Right hindlimb (tissue), 1 donor: ENCODE data around the gene NAMPT.
"Not testable (repeated sequence)": the region's sequence is repeated elsewhere in the genome, so short reads cannot be mapped to it uniquely, and the experiment has no call there.

Experiments used
- DNase-seq: peaks from one replicate; pipeline ENCODE4 v3.0.0-alpha.2; 2018

Gene NAMPT

GRCh38 chr7:106298631-106299030, 13.8 kb upstream of the NAMPT start:
- not testable (repeated sequence) for DNase-seq

- not testable (repeated sequence) for DNase-seq
Observed at GRCh38 chr7:106298155-106298554, 13.4 kb upstream of the NAMPT start.

GRCh38 chr7:106294334-106294733, 9.6 kb upstream of the NAMPT start:
- no peak for DNase-seq

GRCh38 chr7:106291247-106291646, 6.5 kb upstream of the NAMPT start:
- no peak for DNase-seq

- no peak for DNase-seq
Observed at GRCh38 chr7:106290319-106290718, 5.5 kb upstream of the NAMPT start.

GRCh38 chr7:106289848-106290247, 5.1 kb upstream of the NAMPT start:
- no peak for DNase-seq

- DNase-seq = no peak
Observed at GRCh38 chr7:106288263-106288662, 3.5 kb upstream of the NAMPT start.

- no peak for DNase-seq
Observed at GRCh38 chr7:106287786-106288185, 3.0 kb upstream of the NAMPT start.

- no peak for DNase-seq
Observed at GRCh38 chr7:106285855-106286492, 1.2 kb upstream of the NAMPT start.

GRCh38 chr7:106285051-106285854, 470 bp upstream of the NAMPT start:
- peak; percentile 97 for DNase-seq

- DNase-seq = peak; percentile 66
Observed at GRCh38 chr7:106283831-106284713, 711 bp downstream of the NAMPT start.

GRCh38 chr7:106283501-106283830, 1.3 kb downstream of the NAMPT start:
- DNase-seq = no peak

- DNase-seq = no peak
Observed at GRCh38 chr7:106282852-106283251, 1.9 kb downstream of the NAMPT start.

GRCh38 chr7:106282390-106282789, 2.4 kb downstream of the NAMPT start:
- DNase-seq = no peak

- DNase-seq = no peak
Observed at GRCh38 chr7:106281585-106282318, 3.0 kb downstream of the NAMPT start.

GRCh38 chr7:106281127-106281526, 3.7 kb downstream of the NAMPT start:
- no peak for DNase-seq

- DNase-seq = no peak
Observed at GRCh38 chr7:106279425-106280197, 5.2 kb downstream of the NAMPT start.

GRCh38 chr7:106278695-106279094, 6.1 kb downstream of the NAMPT start:
- no peak for DNase-seq

GRCh38 chr7:106277976-106278375, 6.8 kb downstream of the NAMPT start:
- DNase-seq = no peak

- no peak for DNase-seq
Observed at GRCh38 chr7:106276513-106276912, 8.3 kb downstream of the NAMPT start.

GRCh38 chr7:106273009-106273668, 11.6 kb downstream of the NAMPT start:
- no peak for DNase-seq
